DOHH2 (cell line): ENCODE data around the gene GALNT18.

ENCODE experiments used
- CTCF ChIP-seq: fragments of 200-600 bp; sonication (generic); IDR thresholded peaks from one replicate; pipeline ENCODE4 v1.5.1; 2014; ENCODE audit warnings: antibody characterized with exemption, mild to moderate bottlenecking, low read depth, low read length; ENCODE audit not compliant: poor library complexity, severe bottlenecking
- EZH2phosphoT487 ChIP-seq: fragments of 200-600 bp; sonication (generic); IDR thresholded peaks from 2 replicates; pipeline ENCODE4 v1.6.1; 2017; ENCODE audit warnings: borderline replicate concordance, mild to moderate bottlenecking, antibody characterized with exemption, low read length, moderate library complexity, mixed read lengths

GRCh38 chr11:11401960-11402535 is 219.8 kb downstream of the GALNT18 start:
- TF ChIP-seq CTCF (no peak), EZH2phosphoT487 (no peak)
